Cardiac fibroblast (primary cell): Measurements from ENCODE around the gene CPB2.

ENCODE experiments used
- DNase-seq, 2 donors: peaks; one replicate each; pipeline versions ENCODE4 v3.0.0 to v3.0.0-alpha.2; 2010; ENCODE audit warnings: low read depth in 2 of 2
- H3K4me3 ChIP-seq, 2 donors: replicated peaks in 1 of 2; 1 replicate in 1 of 2; 2 replicates in 1 of 2; pipeline ENCODE4 v1.5.1; 2011; ENCODE audit warnings: low read depth in 2 of 2, low read length in 2 of 2, mild to moderate bottlenecking in 2 of 2, moderate library complexity in 1 of 2
- TF ChIP-seq, protein P1 (sequence below): IDR thresholded peaks from one replicate; pipeline ENCODE4 v1.5.1; 2011; ENCODE audit warnings: low read depth, mild to moderate bottlenecking, low read length, inconsistent platforms

CPB2 gene

DNA sequence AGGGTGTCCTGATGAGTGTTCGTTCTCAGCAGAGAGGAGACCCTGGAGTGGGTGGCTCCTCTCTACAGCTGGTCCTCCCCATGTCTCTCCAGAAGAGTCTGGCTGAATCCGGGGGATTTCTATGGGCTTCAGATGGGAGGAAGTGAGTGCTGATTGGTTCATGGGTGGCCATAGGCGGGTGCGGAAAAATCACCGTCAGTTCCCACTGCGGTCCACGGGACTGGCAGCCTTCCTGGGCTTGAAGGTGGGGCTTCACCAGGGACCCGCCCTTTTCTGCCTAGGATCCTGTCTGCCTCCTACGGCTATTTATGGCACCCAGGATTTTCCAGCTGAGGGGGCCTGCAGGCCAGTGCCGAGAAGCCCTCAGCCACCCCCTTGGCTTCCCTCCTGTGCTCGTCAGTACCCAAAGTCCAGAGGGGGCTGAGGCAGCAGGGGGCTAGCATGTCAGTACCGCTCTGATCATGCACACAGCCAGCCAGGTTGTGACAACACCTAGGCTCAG is 18.4 kb downstream of the CPB2 start:
- DNase-seq = no peak
- no peak overlapping the region for H3K4me3 ChIP-seq
- TF ChIP-seq, protein P1, sequence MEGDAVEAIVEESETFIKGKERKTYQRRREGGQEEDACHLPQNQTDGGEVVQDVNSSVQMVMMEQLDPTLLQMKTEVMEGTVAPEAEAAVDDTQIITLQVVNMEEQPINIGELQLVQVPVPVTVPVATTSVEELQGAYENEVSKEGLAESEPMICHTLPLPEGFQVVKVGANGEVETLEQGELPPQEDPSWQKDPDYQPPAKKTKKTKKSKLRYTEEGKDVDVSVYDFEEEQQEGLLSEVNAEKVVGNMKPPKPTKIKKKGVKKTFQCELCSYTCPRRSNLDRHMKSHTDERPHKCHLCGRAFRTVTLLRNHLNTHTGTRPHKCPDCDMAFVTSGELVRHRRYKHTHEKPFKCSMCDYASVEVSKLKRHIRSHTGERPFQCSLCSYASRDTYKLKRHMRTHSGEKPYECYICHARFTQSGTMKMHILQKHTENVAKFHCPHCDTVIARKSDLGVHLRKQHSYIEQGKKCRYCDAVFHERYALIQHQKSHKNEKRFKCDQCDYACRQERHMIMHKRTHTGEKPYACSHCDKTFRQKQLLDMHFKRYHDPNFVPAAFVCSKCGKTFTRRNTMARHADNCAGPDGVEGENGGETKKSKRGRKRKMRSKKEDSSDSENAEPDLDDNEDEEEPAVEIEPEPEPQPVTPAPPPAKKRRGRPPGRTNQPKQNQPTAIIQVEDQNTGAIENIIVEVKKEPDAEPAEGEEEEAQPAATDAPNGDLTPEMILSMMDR = no peak

DNA sequence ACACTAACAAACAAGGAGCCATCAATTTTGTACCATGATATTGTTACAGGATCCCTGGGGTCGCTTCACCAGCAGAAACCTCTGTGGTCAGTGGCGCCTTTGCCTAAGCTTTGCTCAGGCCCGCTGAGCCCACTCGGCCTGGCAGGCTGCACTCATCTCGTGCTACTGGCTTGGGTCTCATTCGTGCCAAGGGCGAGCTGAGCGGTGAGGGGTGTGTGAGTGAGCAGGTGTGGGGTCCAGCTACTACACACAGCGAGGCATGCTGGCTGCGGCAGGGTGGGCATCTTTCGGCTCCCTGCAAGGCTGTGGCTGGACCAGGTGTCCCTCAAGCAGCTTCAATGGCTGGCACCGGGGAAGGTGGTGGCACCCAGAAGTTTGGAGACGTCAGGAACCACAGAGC is 19.1 kb downstream of the CPB2 start:
- no peak overlapping the region for H3K4me3 ChIP-seq
- DNase-seq = no peak
- TF ChIP-seq, protein P1 = no peak

DNA sequence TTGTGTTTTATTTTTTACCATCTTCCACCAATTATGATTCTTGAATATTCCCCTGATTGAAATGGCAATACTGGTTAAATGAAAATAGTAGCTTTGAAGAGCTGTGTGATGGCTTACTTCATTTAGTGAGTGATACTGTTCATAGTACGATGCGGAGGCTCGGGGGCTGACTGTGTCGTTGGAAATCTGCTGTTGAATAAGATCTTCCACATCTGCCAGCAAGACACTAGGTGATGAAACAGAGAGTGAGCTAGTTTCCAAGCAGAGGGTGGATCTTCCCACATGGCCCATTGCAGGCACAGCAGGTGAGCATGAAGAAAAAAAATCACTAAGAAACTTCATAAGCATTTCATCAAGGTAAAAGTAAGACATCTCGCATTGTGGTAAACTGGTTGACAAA is 22.5 kb downstream of the CPB2 start:
- DNase-seq = no peak
- H3K4me3 ChIP-seq = no peak overlapping the region
- TF ChIP-seq, protein P1 = no peak

DNA sequence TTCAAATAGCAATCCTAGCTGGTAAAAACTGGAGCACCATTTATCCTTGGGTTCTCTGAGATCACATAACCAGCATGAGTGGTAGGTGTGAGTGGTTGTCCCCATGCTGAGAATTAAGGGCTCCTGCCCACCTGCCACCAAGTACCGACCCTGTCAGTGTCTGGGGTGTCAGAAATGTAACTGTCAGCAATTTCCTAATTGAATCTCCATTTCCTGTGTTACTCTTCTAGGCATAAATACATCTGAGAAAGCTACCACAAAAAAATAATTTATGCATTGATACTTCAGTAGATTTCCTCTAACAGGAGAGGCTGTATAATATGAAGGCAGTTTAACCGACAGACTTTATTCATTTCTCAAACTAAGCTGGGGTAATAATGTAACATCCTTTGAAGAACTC is 25.1 kb downstream of the CPB2 start:
- DNase-seq = no peak
- TF ChIP-seq, protein P1 = no peak
- no peak overlapping the region for H3K4me3 ChIP-seq

DNA sequence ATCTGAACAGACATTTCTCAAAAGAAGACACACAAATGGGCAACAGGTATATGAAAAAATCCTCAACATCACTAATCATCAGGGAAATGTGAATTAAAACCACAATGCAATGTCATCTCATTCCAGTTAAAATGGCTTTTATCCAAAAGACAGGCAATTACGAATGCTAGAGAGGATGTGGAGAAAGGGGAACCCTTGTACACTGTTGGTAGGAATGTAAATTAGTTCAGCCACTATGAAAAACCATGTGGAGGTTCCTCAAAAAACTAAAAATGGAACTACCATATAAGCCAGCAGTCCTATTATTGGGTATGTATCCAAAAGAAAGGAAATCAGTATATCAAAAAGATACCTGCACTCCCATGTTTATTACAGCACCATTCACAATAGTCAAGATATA is 27.6 kb downstream of the CPB2 start:
- TF ChIP-seq, protein P1 = no peak
- DNase-seq = no peak
- H3K4me3 ChIP-seq = no peak overlapping the region

DNA sequence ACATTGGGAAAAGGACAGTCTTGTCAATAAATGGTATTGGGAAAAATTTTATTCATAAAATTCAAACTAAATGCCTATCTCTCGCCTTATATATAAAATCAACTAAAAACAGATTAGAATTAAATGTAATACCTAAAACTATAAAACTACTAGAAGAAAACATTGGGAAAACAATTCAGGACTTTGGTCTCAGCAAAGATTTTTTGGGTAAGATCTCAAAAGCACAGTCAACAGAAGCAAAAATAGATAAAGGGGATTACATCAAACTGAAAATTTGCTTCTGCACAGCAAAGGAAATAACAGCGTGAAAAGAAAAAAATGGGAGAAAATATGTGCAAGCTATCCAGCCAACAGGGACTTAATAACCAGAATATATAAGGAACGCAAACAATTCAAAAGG is 28.0 kb downstream of the CPB2 start:
- H3K4me3 ChIP-seq = no peak overlapping the region
- DNase-seq = no peak
- TF ChIP-seq, protein P1 = no peak

DNA sequence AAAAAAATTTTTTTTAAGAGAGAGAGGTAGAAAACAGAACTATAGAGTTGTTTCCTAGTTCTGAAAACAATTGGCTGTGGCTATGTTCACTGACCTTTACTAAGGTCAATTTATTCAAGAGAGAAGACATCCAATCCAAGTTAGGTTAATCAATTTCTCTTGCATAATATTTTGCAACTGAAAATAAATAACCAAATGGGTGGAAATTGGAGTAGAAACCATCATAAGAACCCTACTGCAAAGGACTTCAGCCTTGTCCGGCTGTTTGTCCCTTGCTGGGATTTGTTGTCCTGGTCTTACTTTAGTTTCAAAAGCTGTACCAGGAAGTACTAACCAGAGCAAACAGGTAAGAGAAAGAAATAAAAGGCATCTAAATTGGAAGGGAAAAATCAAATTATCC is 29.0 kb downstream of the CPB2 start:
- no peak for DNase-seq
- TF ChIP-seq, protein P1 = no peak
- no peak overlapping the region for H3K4me3 ChIP-seq
